GM23248 (cell line): ENCODE data around the gene ST3GAL6.

Source experiments
- EZH2 ChIP-seq: fragments of 200-600 bp; sonication (generic); IDR thresholded peaks from 2 replicates; pipeline ENCODE4 v1.6.1; 2018; ENCODE audit warnings: antibody characterized with exemption, mild to moderate bottlenecking; ENCODE audit not compliant: insufficient read depth, poor library complexity, severe bottlenecking
- EZH2phosphoT487 ChIP-seq: fragments of 200-600 bp; sonication (generic); IDR thresholded peaks from 2 replicates; pipeline ENCODE4 v1.6.1; 2018; ENCODE audit warnings: antibody characterized with exemption, moderate library complexity, mild to moderate bottlenecking, low read depth; ENCODE audit not compliant: insufficient read depth

- TF ChIP-seq EZH2 = no peak
- no peak for TF ChIP-seq EZH2phosphoT487
Measured at GRCh38 chr3:98796334-98796733, 33.2 kb downstream of the ST3GAL6 start.
